Heart right ventricle (tissue), 16 donors: ENCODE results near the gene LRRC75B. TPM values are rescaled to one million over a fixed set of nuclear protein-coding genes. Genes with fewer than 3 reads are reported as not detected.

ENCODE experiments used
- ATAC-seq, 8 donors: fragments of 200-7000 bp; cut with Tn5 transposase; one replicate each; pipeline ENCODE4 v1.9.1; 2020; ENCODE audit warnings: mild to moderate bottlenecking in 8 of 8, moderate library complexity in 8 of 8, moderate number of reproducible peaks in 1 of 8
- DNase-seq, 2 donors: peaks; one replicate each; pipeline ENCODE4 v3.0.0-alpha.2; 2020
- H3K27ac ChIP-seq, 10 donors: fragments of 200-600 bp; sonication (generic) in 2 of 10; one replicate each; pipeline versions ENCODE4 v1.5.0 to v1.8.0; 2020 to 2022; ENCODE audit warnings: mild to moderate bottlenecking in 3 of 10
- H3K27me3 ChIP-seq, 7 donors: fragments of 200-600 bp; one replicate each; pipeline ENCODE4 v1.8.0; 2021 to 2022; ENCODE audit warnings: mild to moderate bottlenecking in 2 of 7
- H3K36me3 ChIP-seq, 9 donors: fragments of 200-600 bp; sonication (generic) in 1 of 9; one replicate each; pipeline versions ENCODE4 v1.5.0 to v1.8.0; 2020 to 2022; ENCODE audit warnings: mild to moderate bottlenecking in 2 of 9
- H3K4me1 ChIP-seq, 9 donors: fragments of 200-600 bp; sonication (generic) in 1 of 9; one replicate each; pipeline versions ENCODE4 v1.5.0 to v1.8.0; 2020 to 2022; ENCODE audit warnings: mild to moderate bottlenecking in 4 of 9
- H3K4me3 ChIP-seq, 10 donors: fragments of 200-600 bp; sonication (generic) in 2 of 10; one replicate each; pipeline versions ENCODE4 v1.5.0 to v1.8.0; 2020 to 2022; ENCODE audit warnings: mild to moderate bottlenecking in 7 of 10, moderate library complexity in 2 of 10
- H3K9me3 ChIP-seq, 11 donors: fragments of 200-600 bp in 10 of 11; sonication (generic) in 2 of 11; one replicate each; pipeline versions ENCODE4 v1.5.0 to v1.8.0; 2013 to 2022; ENCODE audit warnings: mild to moderate bottlenecking in 2 of 11, control low read depth in 1 of 11, moderate library complexity in 1 of 11
- CTCF ChIP-seq, 9 donors: fragments of 200-600 bp; sonication (generic) in 2 of 9; IDR thresholded peaks; one replicate each; pipeline versions ENCODE4 v1.5.0 to v1.8.0; 2021 to 2022; ENCODE audit warnings: antibody characterized with exemption in 9 of 9, mild to moderate bottlenecking in 5 of 9, moderate library complexity in 1 of 9
- WGBS, 2 donors: extraction: QIAGEN DNeasy Blood & Tissue Kit; methylation state at CpG; one replicate each; pipeline ENCODE4 v1.1.7; 2013; ENCODE audit warnings: inconsistent platforms in 1 of 2; 5-methylcytosine and 5-hydroxymethylcytosine counted together
- intact Hi-C, 10 donors: fragments of 100-400 bp; cut with DNase I; formaldehyde crosslinking; loops; one replicate each; pipeline versions ENCODE4 v1.11.1 to v1.14.2; 2022
- polyA plus RNA-seq, 2 donors: library from polyadenylated mRNA; stranded (reverse); fragments of 200-250 nt; gene quantifications; one replicate each; pipeline ENCODE4 v1.2.3, GENCODE V29; 2013
- total RNA-seq, 10 donors: library from RNA; stranded (reverse); fragmentation: NEBNext Ultra II Directional in 3 of 10; extraction: Animal tissue kit (Norgen Biotek cat#: 25700) in 3 of 10; gene quantifications; one replicate each; pipeline versions ENCODE4 v1.2.1 to v1.2.4, GENCODE V29; 2021 to 2023
- donor health status: Arrhythmogenic right ventricular cardiomyopathy.
- donor health status: ischemic (EF 13 %, LVEDD 7.1; RV severe dilation, severe dysfunction).
- donor health status: healthy with polysubstance abuse.
- donor health status: DM: no; HTN: yes; CAD: no.
- donor health status: DM: no; HTN: no; CAD: no.
- donor health status: ischemic (EF 25% LVEDD 6.9; RV normal size, moderate dysfunction).
- donor health status: ischemic (EF 25% LVEDD 5.7; RV mildly dilated, moderate dysfunction).
- donor health status: healthy.
- donor health status: DM: yes; HTN: yes; CAD: no.
- donor health status: Ischemic cardiomyopathy.
- donor health status: ischemic (EF 35%, LVEDD 5.7; RV mildly dilated, moderate dysfunction).
- donor health status: nonischemic (EF 11% LVEDD 7.7; RV severe dilation, severe dysfunction).
- donor health status: DM: yes; HTN: yes; CAD: no.
- donor health status: PGD.
- donor health status: ischemic (EF 29% LVEDD 5.4; RV normal size, mild dysfunction).
- donor health status: nonischemic (EF 23%, LVEDD 6.1; RV moderate dilation, normal function).

Gene LRRC75B
- total and polyA plus RNA-seq, 12 donors = 2.0 to 12.4 (median 4.3) TPM

- Histone ChIP-seq H3K9me3 (no peaks in the 10 kb centered on the region), H3K27ac (peak overlapping the region in 8 of 10 donors; percentile 19 to 84 (median 66)), H3K36me3 (peaks cover 0 to 94% (median 25%) of the 10 kb centered on the region in 9 donors), H3K4me3 (no peak overlapping the region), H3K27me3 (no peaks in the 10 kb centered on the region), H3K4me1 (peaks cover 4 to 74% (median 41%) of the 10 kb centered on the region in 9 donors)
- ATAC-seq (no peak), DNase-seq (no peak)
- WGBS, 2 donors = 86 to 94% methylated on average over 2 of the region's 2 CpGs
- intact Hi-C loops = no loop called here
- no peak for TF ChIP-seq CTCF (IDR thresholded peaks at IDR 0.05)
Observed at GRCh38 chr22:24565077-24565476, 27.8 kb downstream of the LRRC75B start.

DNA sequence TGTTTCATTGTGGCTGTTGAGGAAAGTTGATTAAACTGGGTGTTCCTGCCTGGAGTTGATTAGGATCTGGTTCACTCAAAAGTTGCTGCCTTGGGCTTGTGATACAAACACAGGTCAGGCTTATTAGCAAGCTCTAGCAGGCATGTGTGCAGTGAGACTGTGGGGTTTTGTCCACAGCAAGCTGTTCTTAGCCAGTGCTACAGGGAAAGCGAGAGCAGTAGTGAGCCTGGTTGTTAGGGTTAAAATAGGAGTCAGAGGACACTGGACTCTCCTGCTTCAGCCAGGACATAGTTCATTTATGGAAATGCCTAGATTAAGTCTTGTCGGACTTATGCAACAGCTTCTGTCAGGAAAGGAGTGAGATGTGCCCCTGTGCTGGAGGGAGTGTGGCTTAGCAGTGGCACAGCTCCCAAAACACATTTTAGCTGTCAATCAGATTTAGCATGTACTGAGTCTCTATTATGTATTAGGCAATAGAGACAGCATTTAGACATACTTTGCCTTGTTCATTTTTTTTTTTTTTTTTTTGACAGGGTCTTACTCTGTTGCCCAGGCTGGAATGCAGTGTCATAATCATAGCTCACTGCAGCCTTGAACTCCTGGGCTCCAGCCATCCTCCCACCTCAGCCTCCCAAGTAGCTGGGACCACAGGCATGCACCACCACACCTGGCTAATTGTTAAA, 28.4 kb downstream of the LRRC75B start:
- WGBS, 2 donors = 48 to 52% methylated on average over 2 of the region's 2 CpGs
- DNase-seq = peak in 1 of 2 donors; percentile 53
- H3K4me1 ChIP-seq = peaks cover 4 to 80% (median 41%) of the 10 kb centered on the region in 9 donors
- peak overlapping the region; percentile 27 to 84 (median 69) for H3K27ac ChIP-seq
- intact Hi-C loops = no loop called here
- ATAC-seq = peak; percentile 57 to 94 (median 88)
- no peak overlapping the region for H3K4me3 ChIP-seq
- H3K9me3 ChIP-seq = no peaks in the 10 kb centered on the region
- H3K27me3 ChIP-seq = no peaks in the 10 kb centered on the region
- peaks cover 0 to 94% (median 22%) of the 10 kb centered on the region in 9 donors for H3K36me3 ChIP-seq
- no peak for TF ChIP-seq CTCF (IDR thresholded peaks at IDR 0.05)

- DNase-seq = no peak
- Histone ChIP-seq H3K9me3 (no peaks in the 10 kb centered on the region), H3K27me3 (no peaks in the 10 kb centered on the region), H3K4me3 (no peak overlapping the region), H3K36me3 (peaks cover 0 to 94% (median 15%) of the 10 kb centered on the region in 9 donors), H3K27ac (peak overlapping the region in 5 of 10 donors; percentile 16 to 76 (median 53)), H3K4me1 (peaks cover 4 to 90% (median 45%) of the 10 kb centered on the region in 9 donors)
- 77 to 95% methylated on average over 2 of the region's 2 CpGs for WGBS, 2 donors
- TF ChIP-seq CTCF (IDR thresholded peaks at IDR 0.05) = no peak
- intact Hi-C loops = no loop called here
- ATAC-seq = no peak
Observed at GRCh38 chr22:24563246-24563645, 29.6 kb downstream of the LRRC75B start.

- Histone ChIP-seq H3K4me3 (no peak overlapping the region), H3K9me3 (no peaks in the 10 kb centered on the region), H3K4me1 (peaks cover 8 to 77% (median 49%) of the 10 kb centered on the region in 9 donors), H3K27ac (peak overlapping the region in 3 of 10 donors; percentile 3 to 45 (median 12)), H3K36me3 (peaks cover 0 to 67% (median 14%) of the 10 kb centered on the region in 9 donors), H3K27me3 (no peaks in the 10 kb centered on the region)
- TF ChIP-seq CTCF (IDR thresholded peaks at IDR 0.05) = no peak
- intact Hi-C loops = loop anchor here in 1 of 10 donors (10.0 kb wide), 1 partner anchor 645 kb away; no protein-coding TSS in a partner anchor
- WGBS, 2 donors = 39 to 47% methylated on average over 4 of the region's 4 CpGs
- DNase-seq (no peak), ATAC-seq (no peak)
Observed at GRCh38 chr22:24559471-24559870, 33.4 kb downstream of the LRRC75B start.
